DND-41 (cell line): Measurements from ENCODE around the gene SLC2A2.

Experiments
- ATAC-seq: fragments of 200-7000 bp; cut with Tn5 transposase; 3 replicates; pipeline ENCODE4 v1.9.1; 2021; ENCODE audit warnings: low read depth; ENCODE audit not compliant: insufficient read depth
- DNase-seq: peaks from one replicate; pipeline ENCODE4 v3.0.0-alpha.2; 2020
- H2AFZ ChIP-seq: 2 replicates; pipeline ENCODE4 v1.6.0; 2012; ENCODE audit warnings: low read depth, low read length
- H3K27ac ChIP-seq: 2 replicates; pipeline ENCODE4 v1.5.1; 2012; ENCODE audit warnings: low read length, inconsistent platforms
- H3K27me3 ChIP-seq: fragments of 200-600 bp; sonication (generic); 2 replicates; pipeline ENCODE4 v1.6.0; 2012; ENCODE audit warnings: low read length, mild to moderate bottlenecking, inconsistent platforms; ENCODE audit not compliant: insufficient read depth, poor library complexity
- H3K36me3 ChIP-seq: 2 replicates; pipeline ENCODE4 v1.5.1; 2012; ENCODE audit warnings: low read length, inconsistent platforms; ENCODE audit not compliant: insufficient read depth
- H3K4me1 ChIP-seq: 2 replicates; pipeline ENCODE4 v1.5.1; 2012; ENCODE audit warnings: mild to moderate bottlenecking, low read length; ENCODE audit not compliant: insufficient read depth
- H3K4me2 ChIP-seq: 2 replicates; pipeline ENCODE4 v1.6.0; 2012; ENCODE audit warnings: mild to moderate bottlenecking, moderate library complexity, low read length, inconsistent platforms; ENCODE audit not compliant: insufficient read depth
- H3K4me3 ChIP-seq, 2 experiments: fragments of 200-600 bp in 1 of 2; shearing (Covaris generic) in 1 of 2; 2 replicates each; pipeline ENCODE4 v1.5.1; 2012 to 2016; ENCODE audit warnings: inconsistent platforms in 2 of 2, low read length in 2 of 2, mild to moderate bottlenecking in 2 of 2, low read depth in 1 of 2, moderate library complexity in 1 of 2
- H3K79me2 ChIP-seq: 2 replicates; pipeline ENCODE4 v1.6.0; 2012; ENCODE audit warnings: low read length, inconsistent platforms; ENCODE audit not compliant: insufficient read depth
- H3K9ac ChIP-seq: 2 replicates; pipeline ENCODE4 v1.6.0; 2012; ENCODE audit warnings: low read depth, mild to moderate bottlenecking, inconsistent platforms, low read length, moderate library complexity
- H3K9me3 ChIP-seq: 2 replicates; pipeline ENCODE4 v1.5.1; 2012; ENCODE audit warnings: low read length, moderate library complexity, mild to moderate bottlenecking, inconsistent platforms; ENCODE audit not compliant: insufficient read depth, severe bottlenecking
- H4K20me1 ChIP-seq: 2 replicates; pipeline ENCODE4 v1.6.0; 2012; ENCODE audit warnings: low read length; ENCODE audit not compliant: insufficient read depth
- CTCF ChIP-seq: IDR thresholded peaks from 2 replicates; pipeline ENCODE4 v1.5.1; 2012; ENCODE audit warnings: borderline replicate concordance, low read length, moderate library complexity, mild to moderate bottlenecking; ENCODE audit not compliant: poor library complexity, severe bottlenecking; ENCODE audit errors: extremely low read depth
- EZH2 ChIP-seq: IDR thresholded peaks from 3 replicates; pipeline ENCODE4 v1.6.1; 2012; ENCODE audit warnings: borderline replicate concordance, low read depth, mild to moderate bottlenecking, moderate library complexity, low read length, inconsistent platforms; ENCODE audit not compliant: severe bottlenecking

Gene SLC2A2

GRCh38 chr3:170982733-170983132 is 43.8 kb downstream of the SLC2A2 start:
- H4K20me1 ChIP-seq: no peaks in the 10 kb centered on the region
- H2AFZ ChIP-seq: no peak overlapping the region
- no peak overlapping the region for H3K4me3 ChIP-seq
- no peaks in the 10 kb centered on the region for H3K27me3 ChIP-seq
- no peak overlapping the region for H3K9ac ChIP-seq
- H3K9me3 ChIP-seq: no peaks in the 10 kb centered on the region
- H3K4me1 ChIP-seq: no peaks in the 10 kb centered on the region
- ATAC-seq: no peak
- no peak overlapping the region for H3K4me2 ChIP-seq
- no peaks in the 10 kb centered on the region for H3K36me3 ChIP-seq
- TF ChIP-seq EZH2 (no peak), CTCF (no peak)
- no peaks in the 10 kb centered on the region for H3K79me2 ChIP-seq
- H3K27ac ChIP-seq: no peak overlapping the region
- no peak for DNase-seq

GRCh38 chr3:170980399-170980798 is 46.1 kb downstream of the SLC2A2 start:
- Histone ChIP-seq H3K27ac (no peak overlapping the region), H3K27me3 (no peaks in the 10 kb centered on the region)

GRCh38 chr3:170977949-170978745 is 48.4 kb downstream of the SLC2A2 start:
- ATAC-seq (no peak), DNase-seq (no peak)
- TF ChIP-seq EZH2 (no peak), CTCF (no peak)
- H3K27ac ChIP-seq: no peak overlapping the region
- no peaks in the 10 kb centered on the region for H4K20me1 ChIP-seq
- H3K27me3 ChIP-seq: no peaks in the 10 kb centered on the region
- no peaks in the 10 kb centered on the region for H3K36me3 ChIP-seq
- no peaks in the 10 kb centered on the region for H3K79me2 ChIP-seq
- no peaks in the 10 kb centered on the region for H3K9me3 ChIP-seq
- no peak overlapping the region for H3K4me2 ChIP-seq
- H3K4me3 ChIP-seq: no peak overlapping the region
- H3K9ac ChIP-seq: no peak overlapping the region
- H3K4me1 ChIP-seq: no peaks in the 10 kb centered on the region
- H2AFZ ChIP-seq: no peak overlapping the region

More at GRCh38 chr3:170980399-170980798, 46.1 kb downstream of the SLC2A2 start:
- no peaks in the 10 kb centered on the region for H4K20me1 ChIP-seq
- DNase-seq (no peak), ATAC-seq (no peak)
- no peaks in the 10 kb centered on the region for H3K79me2 ChIP-seq
- H3K9me3 ChIP-seq: no peaks in the 10 kb centered on the region
- H3K4me3 ChIP-seq: no peak overlapping the region
- no peak overlapping the region for H3K4me2 ChIP-seq
- no peak overlapping the region for H2AFZ ChIP-seq
- TF ChIP-seq CTCF (no peak), EZH2 (no peak)
- H3K36me3 ChIP-seq: no peaks in the 10 kb centered on the region
- no peaks in the 10 kb centered on the region for H3K4me1 ChIP-seq
- no peak overlapping the region for H3K9ac ChIP-seq
